HuH-7 (cell line): ENCODE measurements around the gene YARS1.
"Not testable (repeated sequence)": the region's sequence is repeated elsewhere in the genome, so short reads cannot be mapped to it uniquely, and the experiment has no call there.

Experiments used
- DNase-seq: peaks from one replicate; pipeline ENCODE4 v3.0.0; 2011; ENCODE audit warnings: low spot score

YARS1 gene

GRCh38 chr1:32816676-32817158 is 441 bp downstream of the YARS1 start:
- peak; percentile 28 for DNase-seq

- no peak for DNase-seq
Measured at GRCh38 chr1:32813941-32814739, 3.0 kb downstream of the YARS1 start.

GRCh38 chr1:32811917-32812316 is 5.2 kb downstream of the YARS1 start:
- DNase-seq: no peak

GRCh38 chr1:32811265-32811664 is 5.9 kb downstream of the YARS1 start:
- no peak for DNase-seq

GRCh38 chr1:32810358-32810757 is 6.8 kb downstream of the YARS1 start:
- no peak for DNase-seq

- DNase-seq: no peak
Measured at GRCh38 chr1:32808580-32808979, 8.6 kb downstream of the YARS1 start.

GRCh38 chr1:32806910-32807523 is 10.1 kb downstream of the YARS1 start:
- no peak for DNase-seq

- DNase-seq: no peak
Measured at GRCh38 chr1:32806290-32806689, 10.9 kb downstream of the YARS1 start.

GRCh38 chr1:32804460-32804859 is 12.7 kb downstream of the YARS1 start:
- DNase-seq: not testable (repeated sequence)

- DNase-seq: no peak
Measured at GRCh38 chr1:32801096-32801715, 16.0 kb downstream of the YARS1 start.

- no peak for DNase-seq
Measured at GRCh38 chr1:32798679-32799416, 18.3 kb downstream of the YARS1 start.

GRCh38 chr1:32798191-32798590 is 19.0 kb downstream of the YARS1 start:
- no peak for DNase-seq

GRCh38 chr1:32797456-32797855 is 19.7 kb downstream of the YARS1 start:
- DNase-seq: no peak

GRCh38 chr1:32795763-32796162 is 21.4 kb downstream of the YARS1 start:
- not testable (repeated sequence) for DNase-seq

GRCh38 chr1:32791881-32792280 is 25.3 kb downstream of the YARS1 start:
- DNase-seq: no peak

GRCh38 chr1:32789356-32789755 is 27.8 kb downstream of the YARS1 start:
- DNase-seq: not testable (repeated sequence)

- no peak for DNase-seq
Measured at GRCh38 chr1:32786856-32787255, 30.3 kb downstream of the YARS1 start.

GRCh38 chr1:32784817-32785216 is 32.3 kb downstream of the YARS1 start:
- no peak for DNase-seq

GRCh38 chr1:32783851-32784250 is 33.3 kb downstream of the YARS1 start:
- DNase-seq: no peak

GRCh38 chr1:32782086-32782485 is 35.1 kb downstream of the YARS1 start:
- no peak for DNase-seq

- DNase-seq: no peak
Measured at GRCh38 chr1:32780628-32781234, 36.4 kb downstream of the YARS1 start.

- no peak for DNase-seq
Measured at GRCh38 chr1:32780005-32780404, 37.2 kb downstream of the YARS1 start.
